Activated CD4-positive, alpha-beta T cell treated with anti-CD3 and anti-CD28 coated beads, Interleukin-2, amount 50 U/mL, for 24 hours (primary cell): ENCODE results near the gene OGDHL.
"Not testable (repeated sequence)": the region's sequence is repeated elsewhere in the genome, so short reads cannot be mapped to it uniquely, and the experiment has no call there.

Experiments
- DNase-seq, 2 donors: peaks; one replicate each; pipeline ENCODE4 v3.0.0-alpha.2; 2020; ENCODE audit warnings: low read depth in 1 of 2, low spot score in 1 of 2

The OGDHL gene

DNA sequence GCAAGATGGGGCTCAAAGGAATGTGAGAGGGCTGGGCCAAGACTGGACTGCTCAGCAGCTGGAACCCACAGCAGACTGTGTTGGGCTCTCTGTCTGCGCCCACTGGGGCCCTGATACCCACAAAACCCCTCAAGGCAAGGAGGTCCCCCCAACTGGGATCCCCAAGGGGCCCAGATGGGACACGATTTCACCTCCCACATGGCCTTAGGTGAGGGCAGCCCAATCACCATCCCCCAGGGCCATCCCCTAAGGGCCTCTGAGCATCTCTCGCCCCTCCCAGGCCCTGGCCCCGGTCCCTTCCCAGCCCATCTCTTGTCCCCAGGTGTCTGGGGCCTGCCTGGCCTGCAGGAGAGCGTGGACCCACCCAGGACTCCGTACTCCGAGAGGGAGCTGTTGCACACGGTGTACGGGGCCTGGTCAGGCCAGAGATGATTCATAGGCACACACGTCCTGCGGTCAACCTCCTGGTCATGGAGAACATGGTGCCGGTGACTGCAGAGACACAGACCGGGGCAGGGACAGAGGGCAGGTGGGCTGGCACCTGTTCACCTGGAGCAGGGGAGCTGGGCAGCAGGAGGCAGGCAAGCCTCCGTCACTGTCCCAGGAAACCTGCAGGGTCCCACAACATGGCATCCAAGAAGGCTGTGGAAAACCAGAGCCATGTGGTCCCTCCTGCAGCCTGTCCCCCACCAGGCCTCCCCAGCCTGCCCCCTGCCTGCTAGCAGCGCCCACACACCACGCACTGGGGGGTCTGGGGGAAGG is 21.6 kb downstream of the OGDHL start:
- no peak for DNase-seq

DNA sequence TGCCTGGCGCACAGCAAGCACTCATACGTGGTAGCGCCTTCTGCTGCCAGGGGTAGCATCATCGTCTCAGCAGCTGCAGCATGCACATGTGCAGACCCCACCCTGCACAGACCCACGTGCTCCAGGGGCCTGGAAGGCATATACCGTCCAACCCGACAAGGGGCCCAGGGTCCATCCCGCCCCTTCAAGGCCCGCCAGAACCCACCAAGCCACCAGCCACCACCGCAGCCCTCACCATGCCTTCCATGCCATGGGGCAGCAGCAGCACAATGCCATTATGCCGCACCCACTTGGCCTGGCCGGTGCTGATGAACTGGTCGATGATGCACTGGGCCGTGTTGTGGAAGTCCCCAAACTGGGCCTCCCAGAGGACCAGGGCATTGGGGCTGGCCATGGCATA is 22.7 kb downstream of the OGDHL start:
- DNase-seq: no peak

DNA sequence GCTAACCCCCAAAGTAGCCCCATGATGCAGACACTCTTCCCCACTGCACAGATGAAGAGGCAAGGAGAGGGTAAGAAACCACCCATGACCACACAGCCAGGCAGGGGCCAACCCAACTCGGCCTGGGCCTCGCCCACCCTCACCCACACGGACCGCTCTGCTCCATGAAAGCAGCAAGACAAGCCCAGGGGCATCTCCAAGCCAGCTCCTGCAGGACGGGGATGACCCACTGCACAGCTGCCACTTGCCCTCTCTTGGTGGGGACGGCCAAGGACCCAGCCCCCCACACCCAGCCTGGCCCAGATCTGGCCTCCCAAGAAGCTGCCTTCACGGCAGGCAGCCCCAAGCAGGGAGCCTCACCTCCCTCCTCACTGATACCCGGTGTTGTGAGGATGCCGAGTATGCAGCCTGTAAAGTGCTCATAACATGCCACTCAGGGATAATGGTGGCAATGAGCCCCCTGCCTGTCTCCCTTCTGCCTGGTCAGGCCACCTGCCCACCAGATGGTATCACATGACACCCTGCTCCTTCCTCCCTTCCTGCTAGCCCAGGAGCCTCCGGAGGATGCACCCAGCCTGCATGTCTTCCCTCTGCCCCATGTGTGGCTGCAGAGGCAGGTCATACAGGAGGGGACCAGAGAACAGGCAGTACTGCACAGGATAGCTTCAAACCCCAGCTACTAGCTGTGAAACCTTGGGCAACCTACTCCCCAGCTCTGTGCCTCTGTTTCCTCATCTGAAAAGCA is 23.3 kb downstream of the OGDHL start:
- DNase-seq: no peak

DNA sequence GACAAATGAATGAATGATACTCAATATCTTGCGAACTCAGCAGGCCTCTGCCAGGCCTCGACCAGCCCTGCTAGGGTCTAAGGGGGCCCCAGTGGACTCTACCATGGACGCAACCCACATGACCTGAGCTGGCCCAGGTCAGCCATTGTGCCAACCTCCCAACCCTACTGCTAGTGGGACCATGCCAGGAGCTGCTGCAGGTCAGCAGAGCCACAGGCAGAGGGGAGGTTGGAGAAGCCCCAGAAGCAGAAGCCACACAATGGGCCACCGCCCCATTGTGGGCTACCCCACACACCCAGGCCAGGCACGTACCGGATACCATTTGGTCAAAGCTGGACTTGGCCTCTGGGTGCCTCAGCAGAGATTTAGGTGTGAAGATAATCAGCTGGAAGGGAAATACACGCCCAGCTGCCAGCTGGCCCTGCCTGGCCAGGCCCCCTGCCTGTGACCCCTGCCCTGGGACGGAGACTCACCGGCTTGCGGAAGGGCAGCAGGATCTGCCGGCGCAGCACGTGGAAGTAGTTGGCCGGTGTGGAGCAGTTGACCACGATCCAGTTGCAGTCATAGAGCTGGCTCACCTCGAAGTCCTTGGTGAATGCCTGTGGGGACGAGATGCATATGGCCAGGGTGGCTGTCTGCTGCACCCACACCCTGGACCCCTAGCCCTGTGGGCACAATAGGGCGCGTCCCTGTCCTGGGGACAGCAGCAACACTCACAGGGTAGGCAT is 24.5 kb downstream of the OGDHL start:
- DNase-seq: no peak

DNA sequence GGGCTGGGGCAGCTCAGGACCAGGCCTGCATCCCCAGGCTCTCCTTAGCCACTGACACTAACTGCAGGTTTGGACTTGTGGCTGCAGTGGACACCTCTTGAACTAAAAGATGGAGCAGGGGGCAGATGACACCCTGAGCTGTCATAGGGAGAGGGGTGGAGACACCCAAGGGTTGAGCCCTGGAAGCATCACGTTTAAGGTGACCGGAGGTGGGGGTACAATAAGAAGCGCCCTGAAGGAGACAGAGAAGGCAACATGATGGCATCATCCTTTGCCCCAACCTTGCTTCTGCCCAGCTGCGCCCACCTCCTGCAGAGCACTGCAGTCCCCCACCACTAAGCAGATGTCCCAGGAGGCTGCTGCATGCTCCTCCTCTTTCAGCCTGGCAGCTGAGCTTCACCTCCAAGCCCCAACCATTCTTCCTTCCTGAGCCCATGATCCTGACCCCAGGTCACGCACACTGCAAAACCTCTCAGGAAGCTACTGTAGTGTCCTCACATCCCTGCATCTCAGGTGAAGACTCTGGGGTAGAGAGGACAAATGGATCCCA is 25.5 kb downstream of the OGDHL start:
- no peak for DNase-seq

DNA sequence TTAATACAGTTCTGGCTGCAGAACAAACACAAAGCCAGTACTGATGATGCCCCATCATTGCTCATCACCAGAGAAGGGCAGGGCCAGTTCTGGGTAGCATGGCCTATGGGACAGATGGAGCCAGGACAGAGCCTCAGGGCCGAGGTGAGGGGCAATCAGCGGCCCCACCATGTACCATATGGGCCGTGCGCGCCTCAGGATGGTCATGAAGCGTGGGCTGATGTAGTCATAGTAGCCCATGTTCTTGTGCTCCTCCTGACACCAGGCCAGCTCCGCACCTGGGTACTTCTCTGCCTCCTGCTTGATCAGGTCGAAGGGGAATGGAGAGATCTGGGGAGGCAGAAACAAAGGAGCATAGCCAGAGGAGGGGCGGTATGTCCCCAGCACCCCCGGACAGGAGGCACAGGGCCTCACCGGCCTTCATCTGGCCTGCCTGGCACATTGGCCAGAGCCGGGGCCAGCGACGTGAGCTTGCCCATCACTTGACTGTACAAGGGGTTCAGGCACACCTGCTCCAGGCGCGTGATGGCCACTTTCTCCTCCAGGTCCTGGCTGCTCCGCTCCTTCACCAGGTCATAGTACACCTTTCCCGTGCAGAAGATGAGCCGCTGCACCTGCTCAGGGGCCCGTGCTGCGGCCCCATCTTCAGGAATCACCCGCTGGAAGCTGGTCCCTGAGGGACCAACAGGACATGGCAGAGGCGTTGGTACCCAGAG is 26.1 kb downstream of the OGDHL start:
- DNase-seq: no peak

DNA sequence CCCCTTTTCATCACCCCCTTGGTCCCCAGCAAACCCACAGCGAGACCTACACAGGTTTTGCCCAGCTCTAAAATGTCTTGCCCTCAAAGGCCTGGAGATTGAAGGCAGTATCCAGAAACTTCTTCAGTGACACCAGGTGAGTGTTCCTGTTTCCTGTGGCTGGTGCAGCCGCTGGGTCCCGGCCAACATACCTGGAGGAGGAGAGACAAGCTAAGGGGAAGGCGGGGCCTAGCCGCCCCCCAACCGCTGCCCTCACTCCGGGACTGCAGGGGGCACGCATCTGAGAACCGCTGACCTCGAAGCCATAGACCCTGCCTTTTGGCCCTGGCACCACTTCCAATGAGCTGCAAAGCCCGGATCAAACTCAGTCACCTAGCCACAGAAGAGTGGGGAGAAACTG is 27.0 kb downstream of the OGDHL start:
- DNase-seq: no peak

DNA sequence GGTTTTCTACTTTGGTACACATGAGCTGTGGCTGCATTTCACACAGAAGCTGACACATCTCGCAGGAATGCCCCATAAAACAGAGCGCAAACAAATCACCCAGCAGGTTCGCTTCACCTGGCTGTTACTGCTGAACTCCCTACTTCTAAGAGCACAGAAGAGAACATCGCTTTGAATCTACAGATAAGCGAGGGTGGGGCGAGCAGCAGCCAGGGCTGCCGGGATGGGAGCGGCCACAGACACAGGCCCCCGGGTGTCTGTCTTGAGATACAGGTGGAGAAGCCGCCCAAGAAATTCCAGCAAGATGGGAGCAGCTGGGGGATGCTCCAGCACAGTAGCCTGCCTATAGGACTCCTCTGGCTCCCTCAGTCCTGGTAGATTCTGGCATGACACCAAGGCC is 27.4 kb downstream of the OGDHL start:
- DNase-seq: no peak

DNA sequence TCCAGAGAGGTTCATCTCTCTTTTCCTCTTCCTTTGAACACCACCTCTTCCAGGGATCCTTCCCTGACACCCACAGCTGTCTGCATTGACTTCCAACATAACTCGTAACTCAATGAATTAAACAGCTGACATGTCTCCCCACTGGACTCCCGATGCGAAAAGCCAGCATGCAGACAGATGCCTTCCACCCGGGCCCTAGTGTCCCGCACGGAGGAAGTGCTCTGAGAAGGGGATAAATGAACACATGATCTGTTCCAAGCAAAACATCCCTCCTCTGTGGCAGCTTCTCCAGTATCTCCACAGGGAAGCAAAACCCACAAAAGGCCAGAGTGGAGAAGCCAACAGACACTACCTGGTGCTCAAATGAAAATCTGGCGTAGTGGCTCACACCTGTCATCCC is 28.3 kb downstream of the OGDHL start:
- no peak for DNase-seq

DNA sequence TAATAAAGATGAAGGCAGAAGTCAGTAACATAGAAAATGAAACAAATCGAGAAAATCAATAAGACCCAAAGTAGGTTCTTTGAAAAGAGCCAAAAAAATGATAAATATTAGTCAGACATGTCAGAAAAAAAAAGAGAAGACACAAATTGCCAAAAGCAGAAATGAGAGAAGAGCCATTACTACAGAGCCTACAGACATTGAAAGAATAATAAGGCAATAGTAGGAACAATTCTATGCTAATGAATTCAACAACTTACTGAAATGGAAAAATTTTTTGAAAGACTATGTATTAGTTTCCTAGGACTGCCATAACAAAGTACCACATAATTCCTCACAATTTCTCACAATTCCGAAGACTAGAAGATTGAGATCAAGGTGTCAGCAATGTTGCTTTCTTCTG is 35.5 kb downstream of the OGDHL start:
- no peak for DNase-seq

DNA sequence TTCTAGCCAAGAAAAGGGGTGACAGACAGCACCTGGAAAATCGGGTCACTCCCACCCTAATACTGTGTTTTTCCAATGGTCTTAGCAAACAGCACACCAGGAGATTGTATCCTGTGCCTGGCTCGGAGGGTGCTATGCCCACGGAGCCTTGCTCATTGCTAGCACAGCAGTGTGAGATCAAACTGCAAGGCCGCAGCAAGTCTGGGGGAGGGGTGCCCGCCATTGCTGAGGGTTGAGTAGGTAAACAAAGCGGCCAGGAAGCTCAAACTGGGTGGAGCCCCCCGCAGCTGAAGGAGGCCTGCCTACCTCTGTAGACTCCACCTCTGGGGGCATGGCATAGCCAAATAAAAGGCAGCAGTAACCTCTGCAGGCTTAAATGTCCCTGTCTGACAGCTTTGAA is 47.0 kb downstream of the OGDHL start:
- DNase-seq: not testable (repeated sequence)

DNA sequence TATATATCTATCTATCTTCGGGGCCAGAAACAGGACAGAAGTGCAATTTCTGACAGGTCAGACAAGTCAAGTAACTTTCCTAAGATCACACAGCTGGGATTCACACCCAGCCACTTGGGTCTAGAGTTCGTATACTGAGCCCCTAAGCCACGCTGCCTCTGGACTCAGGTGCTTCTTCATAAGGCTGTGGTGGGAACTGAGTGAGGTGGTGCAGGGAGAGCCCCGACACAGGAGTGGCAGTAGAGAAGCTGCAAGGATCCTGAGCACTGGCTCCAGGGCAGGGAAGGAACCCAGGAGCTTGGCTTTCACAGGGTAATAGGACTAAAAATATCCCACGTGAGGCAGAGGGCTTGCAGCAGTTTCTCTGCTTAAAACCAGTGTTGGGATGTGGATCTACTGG is 48.9 kb downstream of the OGDHL start:
- DNase-seq: no peak

DNA sequence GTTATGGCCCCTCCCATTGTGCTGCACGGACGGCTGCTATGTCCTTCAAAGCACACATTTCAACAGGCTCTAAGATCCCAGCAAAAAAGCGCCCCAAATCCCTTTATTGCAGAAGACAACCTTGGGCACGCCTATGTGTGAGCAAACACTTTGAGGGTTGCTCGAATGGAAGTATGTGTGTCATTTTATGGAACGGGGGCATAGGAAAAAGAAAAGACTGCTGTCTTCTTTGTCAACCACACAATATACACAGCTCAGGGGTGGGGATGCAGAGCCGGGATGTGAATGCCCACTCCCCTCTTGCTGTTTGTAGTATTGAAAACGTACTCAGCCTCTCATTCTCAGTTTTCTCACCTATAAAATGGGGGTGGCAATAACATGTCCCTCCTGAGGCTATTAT is 50.6 kb downstream of the OGDHL start:
- no peak for DNase-seq

DNA sequence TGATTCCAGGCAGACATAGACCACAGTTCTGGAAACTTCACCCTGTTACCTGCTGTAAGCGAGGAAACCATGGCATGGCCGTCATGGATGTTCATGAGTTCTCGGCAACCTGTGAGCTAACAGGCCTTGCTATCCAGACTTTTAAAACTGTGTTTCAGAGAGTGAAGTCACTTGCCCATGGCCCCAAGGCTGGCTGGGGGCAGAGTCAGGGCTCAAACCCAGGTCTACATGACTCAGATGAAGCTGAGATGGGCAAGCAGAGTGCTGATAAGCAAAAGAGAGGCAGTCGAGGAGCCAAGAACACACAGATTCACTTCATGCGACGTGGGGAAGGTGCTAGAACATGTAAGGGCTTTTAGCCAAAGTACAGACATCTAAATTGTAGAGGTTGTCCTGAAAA is 51.2 kb downstream of the OGDHL start:
- no peak for DNase-seq

DNA sequence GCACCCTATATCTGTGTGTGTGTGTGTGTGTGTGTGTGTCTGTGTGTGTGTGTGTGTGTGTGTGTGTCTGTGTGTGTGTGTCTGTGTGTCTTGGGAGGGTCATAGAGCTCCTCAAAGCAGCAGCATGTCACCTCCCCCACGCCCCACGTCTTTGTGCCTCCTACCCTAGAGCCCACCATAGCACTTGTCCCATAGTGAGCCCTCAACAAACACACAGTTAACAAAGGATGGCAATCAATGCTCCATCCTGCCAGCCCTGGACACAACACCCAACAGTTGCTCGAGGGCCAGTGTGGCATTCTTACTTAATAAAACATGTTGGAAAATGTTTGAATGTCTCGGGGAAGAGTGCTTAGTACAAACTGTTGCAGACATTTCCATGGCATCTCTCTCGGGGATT is 52.2 kb downstream of the OGDHL start:
- no peak for DNase-seq

DNA sequence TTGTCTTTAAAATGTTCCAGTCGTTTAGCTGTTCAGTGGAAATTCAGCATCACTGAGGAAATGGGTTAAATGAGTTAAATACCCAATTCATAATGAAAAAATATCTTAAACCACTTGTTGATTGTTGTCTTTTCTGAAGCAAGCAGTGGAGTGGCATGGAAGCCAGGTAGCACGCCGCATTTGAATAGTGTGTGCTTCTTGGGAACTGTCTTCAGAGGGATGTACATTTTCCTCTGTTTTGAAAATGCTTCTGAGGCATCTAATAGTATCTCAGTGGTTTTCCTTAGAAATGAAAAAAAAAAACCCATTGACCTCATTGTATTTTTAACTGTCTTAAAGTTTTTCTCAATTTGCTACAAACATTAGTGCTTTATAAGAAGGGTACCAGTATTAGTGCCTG is 54.5 kb downstream of the OGDHL start:
- no peak for DNase-seq

DNA sequence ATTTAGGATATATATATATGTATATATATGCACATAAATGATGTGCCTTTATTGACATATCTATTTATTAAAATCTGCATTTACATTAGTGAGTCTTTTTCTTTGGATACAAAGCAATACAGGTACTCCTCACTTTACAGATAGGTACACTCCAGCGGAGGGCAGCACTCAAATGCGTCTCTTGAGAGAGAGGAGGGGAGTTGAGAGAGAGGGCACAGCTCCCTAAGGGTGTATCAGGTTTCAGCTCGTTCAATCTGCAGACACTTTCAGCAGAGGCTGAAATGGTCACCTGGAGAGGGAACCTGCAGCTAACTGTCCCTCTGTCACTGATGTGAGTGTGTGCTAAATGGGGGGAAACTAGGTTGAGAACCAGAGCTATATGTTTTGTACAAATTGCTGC is 61.1 kb downstream of the OGDHL start:
- DNase-seq: no peak

DNA sequence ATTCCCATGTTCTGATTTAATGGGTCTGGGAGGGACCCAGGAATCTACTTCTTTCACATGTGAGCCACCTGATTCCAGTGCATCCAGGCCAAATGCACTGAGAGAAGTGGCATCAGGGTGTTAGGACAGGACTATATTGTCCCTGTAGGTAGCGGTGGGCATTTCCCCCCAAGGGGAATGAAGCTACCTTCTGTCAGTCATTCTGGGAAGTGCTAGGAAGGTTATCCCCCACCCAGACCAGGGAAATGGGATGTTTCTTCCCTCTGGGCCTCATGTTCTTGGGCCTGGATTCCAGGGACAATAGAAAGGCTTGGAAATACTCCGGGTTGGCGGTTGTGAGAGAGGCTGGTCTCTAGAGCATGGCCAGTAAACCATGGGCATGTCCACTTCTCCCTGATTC is 61.9 kb downstream of the OGDHL start:
- no peak for DNase-seq

DNA sequence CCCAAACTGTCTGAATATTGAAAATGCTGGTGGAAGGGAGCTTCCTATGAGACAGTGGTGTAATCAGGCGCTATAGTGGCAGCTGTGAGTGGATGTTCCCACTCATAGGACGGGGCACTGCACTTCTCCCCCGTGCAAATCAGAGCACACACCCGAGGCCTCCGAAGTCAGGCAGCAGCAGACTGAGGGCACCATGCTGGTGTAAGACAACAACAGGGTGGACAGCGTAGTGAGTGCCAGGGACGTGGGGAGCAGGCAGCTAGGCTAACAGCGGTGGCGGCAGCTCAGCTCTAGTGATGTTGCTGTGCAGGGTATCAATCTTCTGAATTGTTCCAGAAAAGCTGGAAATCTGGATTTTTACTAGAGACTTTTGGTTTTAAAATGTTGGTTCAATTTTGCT is 63.4 kb downstream of the OGDHL start:
- no peak for DNase-seq

DNA sequence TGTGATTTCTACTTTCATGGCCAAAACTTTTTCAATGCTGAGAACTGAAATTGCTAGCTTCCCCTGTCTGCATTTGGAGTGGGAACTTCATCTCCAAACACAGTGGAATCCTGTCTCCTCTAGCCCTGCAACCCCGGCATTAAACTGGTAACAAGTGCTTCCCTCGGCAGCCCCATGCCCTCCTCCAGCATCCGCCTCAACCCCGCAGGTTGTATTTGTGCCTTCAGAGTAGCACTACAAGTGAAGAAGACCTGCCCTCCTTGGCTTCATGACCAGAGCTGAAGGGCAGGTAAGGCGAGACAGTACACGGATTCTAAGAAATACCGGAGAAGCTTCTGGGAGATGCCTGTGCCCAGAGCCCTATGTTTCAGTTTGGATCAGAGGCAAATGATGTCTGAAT is 65.8 kb downstream of the OGDHL start:
- no peak for DNase-seq

DNA sequence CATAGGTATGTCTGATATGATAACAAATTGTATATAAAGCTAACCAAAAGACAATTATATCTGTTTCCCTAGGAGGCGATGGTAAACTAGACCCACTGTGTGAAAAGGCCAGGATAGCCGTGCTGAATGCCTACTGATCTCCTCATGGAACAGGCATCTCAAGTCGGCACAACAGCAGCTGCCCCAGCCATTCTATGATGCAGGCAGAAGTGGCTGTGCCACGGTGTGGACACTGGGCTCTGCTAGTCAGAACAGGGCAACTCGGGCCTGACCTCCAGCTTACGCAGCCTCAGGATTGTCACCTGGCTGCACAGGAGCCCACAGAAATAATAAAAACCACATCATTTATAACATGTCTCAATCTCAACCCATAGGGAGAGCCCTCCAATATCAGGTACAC is 67.7 kb downstream of the OGDHL start:
- DNase-seq: no peak
